ENCODE data around the gene TPMT.
"Not testable (repeated sequence)": the region's sequence is repeated elsewhere in the genome, so short reads cannot be mapped to it uniquely, and the experiment has no call there.

The TPMT gene

GRCh38 chr6:18154507-18155149 is at the start of gene TPMT:
TPMT (minus strand) TSS chr6:18155077; CDS start chr6:18149127, 5,950 bp downstream.
- no peak for DNase-seq (ENCODE audit: low spot score)

GRCh38 chr6:18203786-18204185 is 48.9 kb upstream of the TPMT start:
- DNase-seq (ENCODE audit: low spot score): no peak

- DNase-seq (ENCODE audit: low spot score): no peak
Observed at GRCh38 chr6:18192026-18192425, 37.1 kb upstream of the TPMT start.

- DNase-seq (ENCODE audit: low spot score): no peak
Observed at GRCh38 chr6:18189196-18189595, 34.3 kb upstream of the TPMT start.

- DNase-seq (ENCODE audit: low spot score): no peak
Observed at GRCh38 chr6:18187701-18188100, 32.8 kb upstream of the TPMT start.

GRCh38 chr6:18186540-18187250 is 31.8 kb upstream of the TPMT start:
- no peak for DNase-seq (ENCODE audit: low spot score)

- DNase-seq (ENCODE audit: low spot score): no peak
Observed at GRCh38 chr6:18186033-18186432, 31.2 kb upstream of the TPMT start.

- no peak for DNase-seq (ENCODE audit: low spot score)
Observed at GRCh38 chr6:18185624-18186023, 30.7 kb upstream of the TPMT start.

- no peak for DNase-seq (ENCODE audit: low spot score)
Observed at GRCh38 chr6:18183766-18184165, 28.9 kb upstream of the TPMT start.

- DNase-seq (ENCODE audit: low spot score): no peak
Observed at GRCh38 chr6:18182568-18182967, 27.7 kb upstream of the TPMT start.

- DNase-seq (ENCODE audit: low spot score): no peak
Observed at GRCh38 chr6:18179770-18180356, 25.0 kb upstream of the TPMT start.

GRCh38 chr6:18178960-18179615 is 24.2 kb upstream of the TPMT start:
- no peak for DNase-seq (ENCODE audit: low spot score)

GRCh38 chr6:18177286-18177965 is 22.5 kb upstream of the TPMT start:
- DNase-seq (ENCODE audit: low spot score): no peak

GRCh38 chr6:18176198-18176597 is 21.3 kb upstream of the TPMT start:
- not testable (repeated sequence) for DNase-seq (ENCODE audit: low spot score)

GRCh38 chr6:18171871-18172270 is 17.0 kb upstream of the TPMT start:
- no peak for DNase-seq (ENCODE audit: low spot score)

- DNase-seq (ENCODE audit: low spot score): no peak
Observed at GRCh38 chr6:18168264-18168663, 13.4 kb upstream of the TPMT start.

- DNase-seq (ENCODE audit: low spot score): no peak
Observed at GRCh38 chr6:18166312-18167036, 11.6 kb upstream of the TPMT start.

GRCh38 chr6:18165751-18166150 is 10.9 kb upstream of the TPMT start:
- DNase-seq (ENCODE audit: low spot score): no peak

GRCh38 chr6:18162401-18162800 is 7.5 kb upstream of the TPMT start:
- DNase-seq (ENCODE audit: low spot score): no peak

GRCh38 chr6:18161431-18161830 is 6.6 kb upstream of the TPMT start:
- DNase-seq (ENCODE audit: low spot score): no peak

GRCh38 chr6:18160911-18161310 is 6.0 kb upstream of the TPMT start:
- DNase-seq (ENCODE audit: low spot score): no peak

Measured in NAMALWA (cell line).